ENCODE results near the gene STRBP. TPM values are rescaled to one million over a fixed set of nuclear protein-coding genes. Genes with fewer than 3 reads are reported as not detected.

Gene STRBP
- total RNA-seq, 2 donors from 2014 or later = 2.8 to 3.3 TPM

DNA sequence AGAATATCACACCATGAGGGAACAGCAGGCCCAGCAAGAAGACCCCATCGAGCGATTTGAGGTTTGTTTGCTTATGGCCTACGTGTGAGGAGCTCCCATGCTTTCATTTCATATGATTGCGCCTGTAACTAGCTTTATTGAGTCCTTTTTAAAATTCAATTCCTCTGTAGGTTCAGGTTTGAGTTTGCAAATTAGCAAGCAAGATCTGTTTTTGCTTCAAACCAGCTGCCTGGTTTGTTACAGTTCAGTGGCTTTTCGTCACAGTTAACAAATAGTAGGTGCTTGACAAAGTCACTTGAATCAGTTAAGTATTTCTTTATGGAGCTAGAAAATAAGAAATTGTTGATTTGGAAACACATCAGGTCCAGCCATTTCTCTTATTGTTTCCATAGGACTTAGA, 178.6 kb downstream of the STRBP start:
- ATAC-seq (ENCODE audit: insufficient number of reproducible peaks, low FRiP score, low read depth) (no peak), DNase-seq (ENCODE audit: low spot score) (no peak)
- Histone ChIP-seq H3K4me3 (no peak overlapping the region), H3K27me3 (replicated peaks; ENCODE audit: insufficient read depth) (no peaks in the 10 kb centered on the region), H3K27ac (no peak overlapping the region), H3K9me3 (no peaks in the 10 kb centered on the region), H3K4me1 (ENCODE audit: control insufficient read depth in 1 of 2, low read depth in 2 of 2) (peaks cover 0 to 17% of the 10 kb centered on the region in 2 donors), H3K36me3 (peaks cover 26% of the 10 kb centered on the region)
- TF ChIP-seq, protein P1, sequence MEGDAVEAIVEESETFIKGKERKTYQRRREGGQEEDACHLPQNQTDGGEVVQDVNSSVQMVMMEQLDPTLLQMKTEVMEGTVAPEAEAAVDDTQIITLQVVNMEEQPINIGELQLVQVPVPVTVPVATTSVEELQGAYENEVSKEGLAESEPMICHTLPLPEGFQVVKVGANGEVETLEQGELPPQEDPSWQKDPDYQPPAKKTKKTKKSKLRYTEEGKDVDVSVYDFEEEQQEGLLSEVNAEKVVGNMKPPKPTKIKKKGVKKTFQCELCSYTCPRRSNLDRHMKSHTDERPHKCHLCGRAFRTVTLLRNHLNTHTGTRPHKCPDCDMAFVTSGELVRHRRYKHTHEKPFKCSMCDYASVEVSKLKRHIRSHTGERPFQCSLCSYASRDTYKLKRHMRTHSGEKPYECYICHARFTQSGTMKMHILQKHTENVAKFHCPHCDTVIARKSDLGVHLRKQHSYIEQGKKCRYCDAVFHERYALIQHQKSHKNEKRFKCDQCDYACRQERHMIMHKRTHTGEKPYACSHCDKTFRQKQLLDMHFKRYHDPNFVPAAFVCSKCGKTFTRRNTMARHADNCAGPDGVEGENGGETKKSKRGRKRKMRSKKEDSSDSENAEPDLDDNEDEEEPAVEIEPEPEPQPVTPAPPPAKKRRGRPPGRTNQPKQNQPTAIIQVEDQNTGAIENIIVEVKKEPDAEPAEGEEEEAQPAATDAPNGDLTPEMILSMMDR (IDR thresholded peaks at IDR 0.05) = no peak

DNA sequence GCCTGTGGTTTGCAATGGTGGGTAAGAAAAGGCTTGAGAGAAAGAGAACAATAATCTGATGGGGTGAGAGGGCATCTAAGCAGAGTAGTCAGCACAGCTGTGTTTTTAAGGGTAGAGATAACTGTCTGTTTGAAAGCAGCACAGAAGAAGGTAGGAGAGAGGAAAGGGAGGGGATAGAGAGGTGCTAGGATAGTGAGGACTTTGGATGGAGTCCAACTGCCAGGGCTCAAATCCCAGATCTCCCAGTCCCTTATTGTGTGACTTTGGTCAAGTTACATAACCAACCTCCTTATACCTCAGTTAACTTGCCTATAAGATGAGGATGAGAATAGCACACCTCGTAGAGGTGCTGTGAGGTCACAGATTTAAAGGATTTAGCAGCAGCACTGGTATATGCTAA, 179.3 kb downstream of the STRBP start:
- no peak overlapping the region for H3K27ac ChIP-seq
- H3K36me3 ChIP-seq = peaks cover 26% of the 10 kb centered on the region
- H3K4me3 ChIP-seq = no peak overlapping the region
- no peaks in the 10 kb centered on the region for H3K9me3 ChIP-seq
- no peak for ATAC-seq (ENCODE audit: insufficient number of reproducible peaks, low FRiP score, low read depth)
- H3K27me3 ChIP-seq (replicated peaks; ENCODE audit: insufficient read depth) = no peaks in the 10 kb centered on the region
- TF ChIP-seq, protein P1 (IDR thresholded peaks at IDR 0.05) = no peak
- H3K4me1 ChIP-seq (ENCODE audit: control insufficient read depth in 1 of 2, low read depth in 2 of 2) = peaks cover 0 to 15% of the 10 kb centered on the region in 2 donors
- no peak for DNase-seq (ENCODE audit: low spot score)

DNA sequence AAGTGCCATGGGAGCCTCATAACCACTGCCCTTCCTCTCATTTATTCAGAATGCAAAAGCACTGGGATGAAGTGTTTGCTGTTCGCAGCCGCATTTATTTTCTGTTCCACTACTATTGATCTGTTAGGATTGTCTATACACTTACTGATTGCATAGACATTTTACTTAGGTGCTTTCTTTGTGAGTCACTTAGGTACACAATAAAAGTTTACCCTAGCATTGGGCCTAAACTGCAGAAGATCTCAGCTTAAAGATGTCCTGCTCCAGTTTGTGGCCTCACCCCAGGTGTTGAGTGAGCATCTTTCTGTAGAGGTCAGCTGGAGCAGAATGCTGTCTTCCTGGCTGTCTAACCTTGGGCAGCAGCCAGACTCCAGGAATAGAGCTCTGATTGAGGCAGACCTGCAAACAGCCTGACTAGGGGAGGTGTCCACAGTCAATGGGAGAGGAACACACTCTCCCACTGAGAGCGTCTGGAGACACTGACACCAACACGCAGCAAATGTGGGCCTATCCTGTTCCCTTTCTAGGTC, 181.0 kb downstream of the STRBP start:
- ATAC-seq (ENCODE audit: insufficient number of reproducible peaks, low FRiP score, low read depth) = no peak
- H3K9me3 ChIP-seq = no peaks in the 10 kb centered on the region
- peaks cover 33% of the 10 kb centered on the region for H3K36me3 ChIP-seq
- H3K27ac ChIP-seq = no peak overlapping the region
- TF ChIP-seq, protein P1 (IDR thresholded peaks at IDR 0.05) = no peak
- H3K4me1 ChIP-seq (ENCODE audit: control insufficient read depth in 1 of 2, low read depth in 2 of 2) = peaks cover 0 to 15% of the 10 kb centered on the region in 2 donors
- H3K27me3 ChIP-seq (replicated peaks; ENCODE audit: insufficient read depth) = no peaks in the 10 kb centered on the region
- no peak for DNase-seq (ENCODE audit: low spot score)
- no peak overlapping the region for H3K4me3 ChIP-seq

DNA sequence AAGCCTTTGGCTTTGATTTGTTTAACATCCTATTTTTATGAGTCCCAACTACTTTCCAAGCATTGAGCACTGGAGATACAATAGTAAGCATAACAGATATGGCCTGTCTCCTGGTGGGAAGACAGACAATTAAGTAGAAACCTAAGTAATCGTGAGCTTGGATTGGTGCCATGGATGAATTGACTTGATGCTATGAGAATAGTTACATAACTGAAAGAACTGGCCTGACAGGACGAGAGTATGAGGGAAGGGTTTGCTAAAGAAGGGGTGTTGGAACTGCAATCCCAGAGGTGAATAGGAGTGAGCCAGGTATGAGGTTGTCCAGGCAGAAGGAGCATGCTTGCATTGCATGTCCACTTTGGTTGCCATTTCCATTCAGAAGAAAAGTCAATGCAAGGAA, 182.5 kb downstream of the STRBP start:
- Histone ChIP-seq H3K4me1 (ENCODE audit: control insufficient read depth in 1 of 2, low read depth in 2 of 2) (peaks cover 0 to 13% of the 10 kb centered on the region in 2 donors), H3K27ac (no peak overlapping the region), H3K36me3 (peaks cover 36% of the 10 kb centered on the region), H3K9me3 (no peaks in the 10 kb centered on the region), H3K4me3 (no peak overlapping the region), H3K27me3 (replicated peaks; ENCODE audit: insufficient read depth) (no peaks in the 10 kb centered on the region)
- ATAC-seq (ENCODE audit: insufficient number of reproducible peaks, low FRiP score, low read depth) (no peak), DNase-seq (ENCODE audit: low spot score) (no peak)
- TF ChIP-seq, protein P1 (IDR thresholded peaks at IDR 0.05) = no peak

DNA sequence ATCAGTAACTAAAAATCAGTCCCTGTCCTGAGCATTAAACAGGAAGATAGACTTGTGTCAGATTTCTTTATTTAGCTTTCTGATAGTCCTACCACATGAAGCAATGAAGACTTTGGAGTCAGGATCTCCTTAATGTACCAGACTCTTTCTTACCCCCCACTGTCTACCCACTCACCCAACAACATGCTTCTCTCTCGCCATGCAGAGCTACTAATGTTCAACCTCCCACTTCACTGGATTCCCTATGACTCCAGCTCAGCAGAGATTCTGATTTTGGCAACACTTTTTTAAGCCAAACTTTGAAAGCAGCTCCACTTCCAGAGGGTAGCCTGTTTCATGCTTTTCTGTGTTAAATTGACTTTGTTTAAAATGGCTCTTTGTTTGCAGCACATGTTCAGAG, 184.1 kb downstream of the STRBP start:
- ATAC-seq (ENCODE audit: insufficient number of reproducible peaks, low FRiP score, low read depth) (no peak), DNase-seq (ENCODE audit: low spot score) (no peak)
- H3K27me3 ChIP-seq (replicated peaks; ENCODE audit: insufficient read depth) = no peaks in the 10 kb centered on the region
- H3K4me3 ChIP-seq = no peak overlapping the region
- TF ChIP-seq, protein P1 (IDR thresholded peaks at IDR 0.05) = no peak
- peaks cover 0 to 7% of the 10 kb centered on the region in 2 donors for H3K4me1 ChIP-seq (ENCODE audit: control insufficient read depth in 1 of 2, low read depth in 2 of 2)
- H3K9me3 ChIP-seq = no peaks in the 10 kb centered on the region
- H3K36me3 ChIP-seq = peaks cover 30% of the 10 kb centered on the region
- H3K27ac ChIP-seq = no peak overlapping the region
